ENCODE data around the gene WNT3A.

DNA sequence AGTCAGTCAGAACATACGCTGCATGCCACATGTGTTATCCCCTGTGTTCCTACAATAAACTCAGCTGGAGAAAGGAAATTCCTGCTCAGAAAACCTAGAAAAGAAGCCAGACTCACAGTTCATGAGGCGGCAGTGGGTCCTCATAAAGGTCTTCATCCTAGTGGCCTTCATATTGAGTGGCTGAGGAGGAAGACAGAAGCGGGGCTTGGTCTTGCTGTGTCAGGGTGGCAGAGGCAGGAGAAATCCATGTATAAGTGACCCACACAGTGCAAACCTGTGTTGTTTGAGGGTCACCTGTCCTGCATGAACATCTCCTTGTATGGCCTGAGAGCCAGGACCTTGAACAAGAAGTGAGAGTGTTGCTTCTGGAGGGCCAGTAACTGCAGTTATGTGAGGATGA, 4.0 kb upstream of the WNT3A start:
- TF ChIP-seq POLR2AphosphoS5 (IDR thresholded peaks at IDR 0.05; ENCODE audit: control insufficient read depth, insufficient read depth, low read depth, low read length) (no peak), POLR2H (tag; IDR thresholded peaks at IDR 0.05; ENCODE audit: low read depth) (no peak), CBFB (CRISPR knock-in tag; IDR thresholded peaks at IDR 0.05) (no peak)
- TF ChIP-seq, protein P1, sequence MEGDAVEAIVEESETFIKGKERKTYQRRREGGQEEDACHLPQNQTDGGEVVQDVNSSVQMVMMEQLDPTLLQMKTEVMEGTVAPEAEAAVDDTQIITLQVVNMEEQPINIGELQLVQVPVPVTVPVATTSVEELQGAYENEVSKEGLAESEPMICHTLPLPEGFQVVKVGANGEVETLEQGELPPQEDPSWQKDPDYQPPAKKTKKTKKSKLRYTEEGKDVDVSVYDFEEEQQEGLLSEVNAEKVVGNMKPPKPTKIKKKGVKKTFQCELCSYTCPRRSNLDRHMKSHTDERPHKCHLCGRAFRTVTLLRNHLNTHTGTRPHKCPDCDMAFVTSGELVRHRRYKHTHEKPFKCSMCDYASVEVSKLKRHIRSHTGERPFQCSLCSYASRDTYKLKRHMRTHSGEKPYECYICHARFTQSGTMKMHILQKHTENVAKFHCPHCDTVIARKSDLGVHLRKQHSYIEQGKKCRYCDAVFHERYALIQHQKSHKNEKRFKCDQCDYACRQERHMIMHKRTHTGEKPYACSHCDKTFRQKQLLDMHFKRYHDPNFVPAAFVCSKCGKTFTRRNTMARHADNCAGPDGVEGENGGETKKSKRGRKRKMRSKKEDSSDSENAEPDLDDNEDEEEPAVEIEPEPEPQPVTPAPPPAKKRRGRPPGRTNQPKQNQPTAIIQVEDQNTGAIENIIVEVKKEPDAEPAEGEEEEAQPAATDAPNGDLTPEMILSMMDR (IDR thresholded peaks at IDR 0.05 in 2 of 3, conservative IDR thresholded peaks at IDR 0.05 in 1 of 3; ENCODE audit: insufficient read depth in 2 of 3, low read depth in 1 of 3, low read length in 3 of 3) = no peak
